Epithelial cell of proximal tubule (primary cell): ENCODE results near the gene ARHGAP26. TPM values are rescaled to one million over a fixed set of nuclear protein-coding genes. Genes with fewer than 3 reads are reported as not detected.

Source experiments
- DNase-seq: peaks from one replicate; pipeline ENCODE4 v3.0.0-alpha.2; 2011; ENCODE audit warnings: low read depth
- H3K4me3 ChIP-seq: 2 replicates; pipeline ENCODE4 v1.5.1; 2011; ENCODE audit warnings: low read depth, mild to moderate bottlenecking, low read length
- total RNA-seq: library from RNA; depleted of rRNA; stranded (reverse); fragments of >200 nt; gene quantifications from 2 replicates; pipeline ENCODE4 v1.2.3, GENCODE V29; 2015
- TF ChIP-seq, protein P1 (sequence below): conservative IDR thresholded peaks from 2 replicates; pipeline ENCODE4 v1.5.1; 2012; ENCODE audit warnings: low read depth, mild to moderate bottlenecking, low read length

Gene ARHGAP26
- total RNA-seq, 1 donor from 2014 or later = 7.0 TPM

DNA sequence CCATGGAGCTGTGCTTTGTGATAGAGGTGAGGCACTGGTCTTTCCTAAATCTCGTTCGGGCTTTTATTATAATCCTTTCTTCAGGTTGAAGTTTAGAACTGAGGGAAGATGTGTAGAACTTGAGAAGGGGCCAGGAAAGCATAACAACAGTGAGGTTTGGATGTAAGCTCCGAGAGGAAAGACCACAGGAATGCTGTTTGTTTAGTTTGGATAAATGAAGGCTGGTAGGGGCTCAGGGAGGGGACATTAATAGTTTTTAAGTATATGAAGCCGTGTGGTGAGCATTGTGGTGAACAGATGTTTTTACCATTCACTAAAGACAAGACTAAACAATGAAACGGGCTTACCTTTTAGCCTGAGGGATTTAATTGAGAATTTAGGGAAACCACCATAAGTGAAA lies 130.8 kb downstream of the ARHGAP26 start:
- no peak overlapping the region for H3K4me3 ChIP-seq
- DNase-seq = no peak
- TF ChIP-seq, protein P1, sequence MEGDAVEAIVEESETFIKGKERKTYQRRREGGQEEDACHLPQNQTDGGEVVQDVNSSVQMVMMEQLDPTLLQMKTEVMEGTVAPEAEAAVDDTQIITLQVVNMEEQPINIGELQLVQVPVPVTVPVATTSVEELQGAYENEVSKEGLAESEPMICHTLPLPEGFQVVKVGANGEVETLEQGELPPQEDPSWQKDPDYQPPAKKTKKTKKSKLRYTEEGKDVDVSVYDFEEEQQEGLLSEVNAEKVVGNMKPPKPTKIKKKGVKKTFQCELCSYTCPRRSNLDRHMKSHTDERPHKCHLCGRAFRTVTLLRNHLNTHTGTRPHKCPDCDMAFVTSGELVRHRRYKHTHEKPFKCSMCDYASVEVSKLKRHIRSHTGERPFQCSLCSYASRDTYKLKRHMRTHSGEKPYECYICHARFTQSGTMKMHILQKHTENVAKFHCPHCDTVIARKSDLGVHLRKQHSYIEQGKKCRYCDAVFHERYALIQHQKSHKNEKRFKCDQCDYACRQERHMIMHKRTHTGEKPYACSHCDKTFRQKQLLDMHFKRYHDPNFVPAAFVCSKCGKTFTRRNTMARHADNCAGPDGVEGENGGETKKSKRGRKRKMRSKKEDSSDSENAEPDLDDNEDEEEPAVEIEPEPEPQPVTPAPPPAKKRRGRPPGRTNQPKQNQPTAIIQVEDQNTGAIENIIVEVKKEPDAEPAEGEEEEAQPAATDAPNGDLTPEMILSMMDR = no peak

- no peak overlapping the region for H3K4me3 ChIP-seq
- TF ChIP-seq, protein P1 = no peak
Observed at GRCh38 chr5:142901476-142902185, 131.5 kb downstream of the ARHGAP26 start.

GRCh38 chr5:142902186-142902965 lies 132.2 kb downstream of the ARHGAP26 start:
- TF ChIP-seq, protein P1 = no peak
- DNase-seq = no peak
- H3K4me3 ChIP-seq = no peak overlapping the region

More at GRCh38 chr5:142901476-142902185, 131.5 kb downstream of the ARHGAP26 start:
- DNase-seq = no peak

GRCh38 chr5:142904416-142904815 lies 134.2 kb downstream of the ARHGAP26 start:
- TF ChIP-seq, protein P1 = no peak
- no peak for DNase-seq
- no peak overlapping the region for H3K4me3 ChIP-seq

DNA sequence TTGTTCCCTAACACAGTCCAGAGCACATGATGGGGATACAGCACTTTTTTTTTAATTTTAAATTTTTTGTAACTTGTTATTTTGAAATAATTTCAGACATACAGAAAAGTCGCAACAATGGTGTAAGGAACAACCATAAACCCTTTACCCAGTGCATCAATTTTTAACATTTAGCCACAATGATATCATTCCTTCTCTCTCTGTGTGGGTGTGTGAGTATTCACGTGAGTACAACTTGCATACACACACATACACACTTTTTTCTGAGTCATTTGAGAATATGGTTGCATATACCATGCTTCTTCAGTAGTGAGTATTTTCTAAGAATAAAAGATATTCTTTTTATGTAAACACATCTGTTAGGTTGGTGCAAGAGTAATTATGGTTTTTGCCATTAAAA lies 135.2 kb downstream of the ARHGAP26 start:
- DNase-seq = no peak
- H3K4me3 ChIP-seq = no peak overlapping the region
- TF ChIP-seq, protein P1 = no peak

GRCh38 chr5:142906863-142907671 lies 136.9 kb downstream of the ARHGAP26 start:
- TF ChIP-seq, protein P1 = no peak
- H3K4me3 ChIP-seq = no peak overlapping the region
- DNase-seq = no peak
